Peyer's patch (tissue), 4 donors: Measurements from ENCODE around the gene NCK2.

Source experiments
- POLR2A ChIP-seq, 2 donors: fragments of 450-650 bp; IDR thresholded peaks; one replicate each; pipeline ENCODE4 v1.5.1; 2017; ENCODE audit warnings: antibody characterized with exemption in 2 of 2, mild to moderate bottlenecking in 2 of 2, moderate library complexity in 2 of 2
- TF ChIP-seq, protein P1 (sequence below), 6 experiments: fragments of 450-650 bp in 4 of 6; fragments of 200-600 bp in 2 of 6; sonication (generic) in 1 of 6; IDR thresholded peaks; one replicate each; pipeline ENCODE4 v1.5.1; 2017 to 2019; ENCODE audit warnings: antibody characterized with exemption in 6 of 6, mild to moderate bottlenecking in 3 of 6, moderate library complexity in 1 of 6

DNA sequence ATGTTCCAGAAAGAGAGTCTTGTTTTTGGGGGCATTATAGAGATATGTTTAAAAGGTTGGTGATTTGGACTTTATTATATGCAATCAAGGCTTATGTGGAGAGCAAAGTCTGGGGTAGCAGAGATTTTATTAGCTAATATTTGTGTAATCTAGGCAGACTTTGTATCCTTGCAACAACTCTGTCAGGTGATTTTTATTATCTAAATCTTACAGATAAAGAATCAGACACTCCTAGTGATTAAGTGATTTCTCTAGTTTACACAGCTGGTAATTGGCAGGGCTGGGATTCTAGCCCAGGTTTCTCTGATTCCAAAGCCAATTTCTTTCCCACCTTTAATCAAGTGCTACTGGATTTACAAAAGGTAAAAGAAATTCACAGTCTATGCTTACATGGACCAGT lies 33.3 kb upstream of the NCK2 start:
- TF ChIP-seq, protein P1, sequence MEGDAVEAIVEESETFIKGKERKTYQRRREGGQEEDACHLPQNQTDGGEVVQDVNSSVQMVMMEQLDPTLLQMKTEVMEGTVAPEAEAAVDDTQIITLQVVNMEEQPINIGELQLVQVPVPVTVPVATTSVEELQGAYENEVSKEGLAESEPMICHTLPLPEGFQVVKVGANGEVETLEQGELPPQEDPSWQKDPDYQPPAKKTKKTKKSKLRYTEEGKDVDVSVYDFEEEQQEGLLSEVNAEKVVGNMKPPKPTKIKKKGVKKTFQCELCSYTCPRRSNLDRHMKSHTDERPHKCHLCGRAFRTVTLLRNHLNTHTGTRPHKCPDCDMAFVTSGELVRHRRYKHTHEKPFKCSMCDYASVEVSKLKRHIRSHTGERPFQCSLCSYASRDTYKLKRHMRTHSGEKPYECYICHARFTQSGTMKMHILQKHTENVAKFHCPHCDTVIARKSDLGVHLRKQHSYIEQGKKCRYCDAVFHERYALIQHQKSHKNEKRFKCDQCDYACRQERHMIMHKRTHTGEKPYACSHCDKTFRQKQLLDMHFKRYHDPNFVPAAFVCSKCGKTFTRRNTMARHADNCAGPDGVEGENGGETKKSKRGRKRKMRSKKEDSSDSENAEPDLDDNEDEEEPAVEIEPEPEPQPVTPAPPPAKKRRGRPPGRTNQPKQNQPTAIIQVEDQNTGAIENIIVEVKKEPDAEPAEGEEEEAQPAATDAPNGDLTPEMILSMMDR (IDR thresholded peaks at IDR 0.05) = no peak
- TF ChIP-seq POLR2A (IDR thresholded peaks at IDR 0.05) = no peak
